ENCODE measurements around the gene ACADSB.

DNA sequence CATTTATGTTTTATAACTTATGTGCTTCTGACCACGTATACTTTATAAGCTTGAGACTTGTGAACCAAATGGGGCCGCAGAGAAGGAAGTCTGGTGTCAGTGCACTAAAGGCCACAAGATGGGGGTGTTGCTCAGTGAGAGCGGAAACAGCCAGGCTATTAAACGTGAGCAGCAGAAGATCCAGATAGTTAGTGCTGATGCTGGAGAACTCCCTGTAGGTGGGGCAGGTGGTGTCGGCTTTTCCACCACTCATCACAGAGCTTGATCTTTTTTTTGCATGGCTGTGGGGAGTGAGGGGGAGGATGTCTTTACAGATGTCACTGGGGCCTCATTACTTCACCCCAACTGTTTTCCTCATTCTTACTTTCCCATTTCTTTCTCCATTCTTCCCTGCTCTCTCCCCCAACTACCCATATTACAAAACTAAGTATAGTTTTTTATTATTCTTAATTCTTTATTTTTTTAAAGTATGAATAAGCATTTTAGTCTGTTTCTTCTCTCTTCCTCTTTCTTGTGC, 34.7 kb downstream of the ACADSB start:
- peak; percentile 88 to 98 for TF ChIP-seq CTCF (conservative IDR thresholded peaks at IDR 0.05; ENCODE audit: low read depth in 2 of 2)
- no peak for TF ChIP-seq REST (IDR thresholded peaks at IDR 0.05; ENCODE audit: unreplicated experiment)
- no peak for TF ChIP-seq POLR2AphosphoS5 (IDR thresholded peaks at IDR 0.05; ENCODE audit: low read depth)
- no peak for TF ChIP-seq ETS1 (IDR thresholded peaks at IDR 0.05)
- no peak for TF ChIP-seq EZH2phosphoT487 (IDR thresholded peaks at IDR 0.05; ENCODE audit: unreplicated experiment)
